Duodenal mucosa (tissue), 2 donors: ENCODE results near the gene CH25H.
A peak's percentile ranks its signal among the peaks of the same experiment; 100 is the strongest.
"Not testable (repeated sequence)": the region's sequence is repeated elsewhere in the genome, so short reads cannot be mapped to it uniquely, and the experiment has no call there.

ENCODE experiments used
- H3K27ac ChIP-seq: one replicate; pipeline ENCODE4 v1.7.0; 2013; ENCODE audit warnings: low read depth, low read length
- H3K27me3 ChIP-seq, 2 donors: one replicate each; pipeline ENCODE4 v1.7.0; 2013; ENCODE audit warnings: low read length in 2 of 2, control low read depth in 1 of 2; ENCODE audit not compliant: insufficient read depth in 2 of 2, control insufficient read depth in 1 of 2
- H3K36me3 ChIP-seq, 2 donors: one replicate each; pipeline ENCODE4 v1.7.0; 2013; ENCODE audit warnings: low read length in 2 of 2, control low read depth in 1 of 2; ENCODE audit not compliant: insufficient read depth in 2 of 2, control insufficient read depth in 1 of 2
- H3K4me1 ChIP-seq, 2 donors: one replicate each; pipeline ENCODE4 v1.7.0; 2013; ENCODE audit warnings: low read length in 2 of 2, control low read depth in 1 of 2; ENCODE audit not compliant: insufficient read depth in 2 of 2, control insufficient read depth in 1 of 2
- H3K4me3 ChIP-seq, 2 donors: one replicate each; pipeline ENCODE4 v1.7.0; 2013; ENCODE audit warnings: low read length in 2 of 2, low read depth in 1 of 2
- H3K9ac ChIP-seq, 2 donors: one replicate each; pipeline ENCODE4 v1.7.0; 2013; ENCODE audit warnings: low read length in 2 of 2, low read depth in 1 of 2
- H3K9me3 ChIP-seq, 2 donors: one replicate each; pipeline ENCODE4 v1.7.0; 2013; ENCODE audit warnings: low read length in 2 of 2, control low read depth in 1 of 2; ENCODE audit not compliant: control insufficient read depth in 1 of 2

CH25H gene

GRCh38 chr10:89173075-89173474, 34.0 kb downstream of the CH25H start:
- peaks cover 0 to 17% of the 10 kb centered on the region in 2 donors for H3K27me3 ChIP-seq
- H3K27ac ChIP-seq: no peak overlapping the region
- no peaks in the 10 kb centered on the region for H3K36me3 ChIP-seq
- no peak overlapping the region for H3K4me3 ChIP-seq
- no peak overlapping the region for H3K9ac ChIP-seq
- H3K9me3 ChIP-seq: no peaks in the 10 kb centered on the region
- no peaks in the 10 kb centered on the region for H3K4me1 ChIP-seq

DNA sequence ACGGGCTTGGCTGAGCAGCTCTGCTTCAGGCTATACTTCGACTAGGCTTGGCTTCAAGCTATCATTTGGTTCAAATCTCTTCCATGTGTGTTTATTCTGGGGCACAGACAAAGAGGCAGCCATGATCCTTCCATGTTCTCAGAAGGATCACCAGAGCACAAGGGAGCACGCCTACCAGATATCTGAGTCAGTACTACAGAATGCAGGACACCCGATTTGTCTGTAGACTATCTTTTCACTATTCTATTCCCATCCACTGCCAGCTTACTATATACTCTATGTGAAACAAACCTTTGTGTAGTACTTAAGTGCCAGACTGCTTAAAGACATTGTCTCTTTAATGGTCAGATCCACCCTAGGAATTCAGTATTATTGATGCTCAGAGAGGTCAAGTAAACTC, 35.1 kb downstream of the CH25H start:
- H3K9me3 ChIP-seq: no peaks in the 10 kb centered on the region
- no peaks in the 10 kb centered on the region for H3K36me3 ChIP-seq
- H3K27ac ChIP-seq: no peak overlapping the region

GRCh38 chr10:89171263-89171872, 35.7 kb downstream of the CH25H start:
- Histone ChIP-seq H3K4me3 (no peak overlapping the region), H3K36me3 (no peaks in the 10 kb centered on the region), H3K4me1 (no peaks in the 10 kb centered on the region), H3K27ac (no peak overlapping the region), H3K27me3 (peaks cover 0 to 17% of the 10 kb centered on the region in 2 donors), H3K9me3 (no peaks in the 10 kb centered on the region), H3K9ac (no peak overlapping the region)

More for the DNA sequence above, 35.1 kb downstream of the CH25H start:
- no peak overlapping the region for H3K9ac ChIP-seq
- no peaks in the 10 kb centered on the region for H3K4me1 ChIP-seq
- H3K4me3 ChIP-seq: no peak overlapping the region
- H3K27me3 ChIP-seq: peaks cover 0 to 17% of the 10 kb centered on the region in 2 donors

- H3K9ac ChIP-seq, H3K4me1 ChIP-seq, H3K36me3 ChIP-seq, H3K27ac ChIP-seq, H3K4me3 ChIP-seq, H3K9me3 ChIP-seq: not testable (repeated sequence)
- H3K27me3 ChIP-seq: peaks cover 0 to 17% of the 10 kb centered on the region in 2 donors
These were observed 38.7 kb downstream of the CH25H start for GRCh38 chr10:89168354-89168900.

DNA sequence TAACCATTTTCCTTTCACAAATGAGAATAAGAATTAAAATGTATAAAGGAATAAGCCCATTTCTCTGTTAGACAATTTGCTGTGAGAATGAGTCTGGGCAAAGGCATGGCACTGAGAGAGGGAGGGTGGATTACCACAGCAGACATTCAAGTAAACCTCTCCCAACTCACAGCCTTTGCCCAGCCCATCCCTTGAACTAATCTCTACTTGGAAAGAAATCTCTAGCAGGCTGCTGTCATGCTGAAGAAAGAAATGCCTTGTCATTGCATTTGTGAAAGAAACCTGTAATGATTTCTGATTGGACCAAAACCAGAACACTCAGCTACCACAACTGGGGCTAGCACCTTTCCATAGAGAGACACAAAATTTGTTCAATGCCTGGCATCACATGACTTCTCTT, 39.2 kb downstream of the CH25H start:
- Histone ChIP-seq H3K4me3 (no peak overlapping the region), H3K4me1 (peaks cover 6 to 12% of the 10 kb centered on the region in 2 donors), H3K27me3 (peaks cover 0 to 17% of the 10 kb centered on the region in 2 donors), H3K9ac (no peak overlapping the region), H3K36me3 (no peaks in the 10 kb centered on the region), H3K9me3 (no peaks in the 10 kb centered on the region), H3K27ac (no peak overlapping the region)

- no peak overlapping the region for H3K9ac ChIP-seq
- H3K36me3 ChIP-seq: no peaks in the 10 kb centered on the region
- no peak overlapping the region for H3K4me3 ChIP-seq
- peaks cover 0 to 7% of the 10 kb centered on the region in 2 donors for H3K27me3 ChIP-seq
- H3K4me1 ChIP-seq: peaks cover 6 to 12% of the 10 kb centered on the region in 2 donors
- no peaks in the 10 kb centered on the region for H3K9me3 ChIP-seq
- H3K27ac ChIP-seq: no peak overlapping the region
These were observed 41.2 kb downstream of the CH25H start for GRCh38 chr10:89165923-89166322.

DNA sequence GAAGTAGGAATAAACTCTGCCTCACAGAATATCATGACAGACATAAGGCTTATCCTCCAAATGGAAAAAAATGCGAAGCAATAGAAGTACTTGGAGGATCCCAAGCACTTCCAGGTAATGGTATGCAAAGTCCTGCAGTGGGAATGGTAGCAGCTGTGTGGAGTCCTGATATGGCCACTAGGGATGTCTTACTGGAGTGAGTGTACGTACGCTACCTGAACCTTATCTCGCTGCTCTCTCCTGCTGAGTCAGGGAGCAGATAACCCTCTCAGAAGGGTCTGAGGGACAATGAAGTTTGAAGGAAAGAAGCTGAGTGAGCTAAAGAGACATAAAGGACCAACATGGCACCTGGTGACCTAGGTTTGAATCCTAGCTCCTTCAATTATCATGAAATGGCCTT, 42.2 kb downstream of the CH25H start:
- H3K27me3 ChIP-seq: peaks cover 0 to 7% of the 10 kb centered on the region in 2 donors

GRCh38 chr10:89164080-89164479, 43.0 kb downstream of the CH25H start:
- H3K27ac ChIP-seq: no peak overlapping the region
- H3K4me1 ChIP-seq: peaks cover 6 to 12% of the 10 kb centered on the region in 2 donors
- H3K36me3 ChIP-seq: no peaks in the 10 kb centered on the region
- H3K27me3 ChIP-seq: no peaks in the 10 kb centered on the region
- peak overlapping the region; percentile 25 to 44 for H3K4me3 ChIP-seq
- H3K9me3 ChIP-seq: no peaks in the 10 kb centered on the region
- no peak overlapping the region for H3K9ac ChIP-seq

More for the DNA sequence above, 42.2 kb downstream of the CH25H start:
- Histone ChIP-seq H3K36me3 (no peaks in the 10 kb centered on the region), H3K27ac (no peak overlapping the region), H3K4me3 (no peak overlapping the region), H3K4me1 (peaks cover 6 to 12% of the 10 kb centered on the region in 2 donors), H3K9me3 (no peaks in the 10 kb centered on the region), H3K9ac (no peak overlapping the region)

DNA sequence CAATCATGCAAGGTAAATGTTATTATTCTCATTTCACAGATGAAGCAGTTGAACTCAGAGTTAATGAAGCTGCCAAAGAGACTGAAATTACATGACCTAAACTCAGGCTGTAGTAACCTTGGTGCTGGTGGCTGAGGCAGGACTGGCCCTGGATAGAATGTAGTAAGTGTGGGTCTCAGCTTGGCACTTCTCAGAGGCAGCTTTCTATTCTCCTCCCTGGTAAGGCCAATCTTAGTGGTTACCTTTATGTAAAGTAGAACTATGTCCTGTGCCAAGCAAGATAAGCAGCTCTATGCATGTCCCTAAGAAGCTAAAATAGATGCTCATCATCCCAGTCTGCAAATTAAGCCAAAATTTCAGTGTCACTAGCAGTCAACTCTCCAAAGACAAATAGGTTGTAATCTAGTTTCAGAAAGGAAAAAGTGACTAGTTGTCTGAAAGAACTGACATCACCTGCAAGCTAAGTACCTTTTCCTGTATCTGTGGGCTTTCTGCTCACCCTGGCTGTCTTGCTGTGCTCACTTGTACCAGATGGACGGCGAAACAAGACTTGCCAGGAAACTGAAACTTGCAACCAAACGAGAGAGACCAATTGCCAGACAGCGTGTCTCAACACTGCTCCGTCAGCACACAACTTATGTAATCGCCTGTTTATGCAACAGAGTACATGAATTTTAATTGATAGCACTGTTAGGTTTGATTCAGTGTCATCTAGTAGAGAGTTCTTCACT, 43.7 kb downstream of the CH25H start:
- no peaks in the 10 kb centered on the region for H3K27me3 ChIP-seq
- no peak overlapping the region for H3K9ac ChIP-seq
- no peak overlapping the region for H3K27ac ChIP-seq
- H3K4me1 ChIP-seq: peaks cover 6 to 12% of the 10 kb centered on the region in 2 donors
- H3K36me3 ChIP-seq: no peaks in the 10 kb centered on the region
- peak overlapping the region; percentile 25 to 44 for H3K4me3 ChIP-seq
- no peaks in the 10 kb centered on the region for H3K9me3 ChIP-seq

- no peak overlapping the region for H3K27ac ChIP-seq
- no peak overlapping the region for H3K4me3 ChIP-seq
- H3K36me3 ChIP-seq: no peaks in the 10 kb centered on the region
- H3K4me1 ChIP-seq: peaks cover 6 to 12% of the 10 kb centered on the region in 2 donors
- H3K9me3 ChIP-seq: no peaks in the 10 kb centered on the region
- no peak overlapping the region for H3K9ac ChIP-seq
- no peaks in the 10 kb centered on the region for H3K27me3 ChIP-seq
These were observed 44.5 kb downstream of the CH25H start for GRCh38 chr10:89162596-89162995.
